BE2C (cell line): ENCODE measurements around the gene ANKRD11.
"Not testable (repeated sequence)": the region's sequence is repeated elsewhere in the genome, so short reads cannot be mapped to it uniquely, and the experiment has no call there.

Experiments used
- DNase-seq: peaks from one replicate; pipeline ENCODE4 v3.0.0-alpha.2; 2020
- H3K27me3 ChIP-seq: fragments of 250-450 bp; sonication (Bioruptor Pico); 2 replicates; pipeline ENCODE4 v1.5.1; 2020; ENCODE audit warnings: mild to moderate bottlenecking
- H3K36me3 ChIP-seq: fragments of 250-450 bp; sonication (Bioruptor Pico); 2 replicates; pipeline ENCODE4 v1.5.1; 2020; ENCODE audit warnings: mild to moderate bottlenecking
- H3K4me1 ChIP-seq: fragments of 250-450 bp; sonication (Bioruptor Pico); 2 replicates; pipeline ENCODE4 v1.5.1; 2020
- H3K4me3 ChIP-seq: 2 replicates; pipeline ENCODE4 v1.5.1; 2011; ENCODE audit warnings: low read depth, low read length
- H3K9me3 ChIP-seq: fragments of 250-450 bp; sonication (Bioruptor Pico); 2 replicates; pipeline ENCODE4 v1.5.1; 2020
- TF ChIP-seq, protein P1 (sequence below): IDR thresholded peaks from 2 replicates; pipeline ENCODE4 v1.5.1; 2012; ENCODE audit warnings: mild to moderate bottlenecking, low read depth, low read length

The ANKRD11 gene

DNA sequence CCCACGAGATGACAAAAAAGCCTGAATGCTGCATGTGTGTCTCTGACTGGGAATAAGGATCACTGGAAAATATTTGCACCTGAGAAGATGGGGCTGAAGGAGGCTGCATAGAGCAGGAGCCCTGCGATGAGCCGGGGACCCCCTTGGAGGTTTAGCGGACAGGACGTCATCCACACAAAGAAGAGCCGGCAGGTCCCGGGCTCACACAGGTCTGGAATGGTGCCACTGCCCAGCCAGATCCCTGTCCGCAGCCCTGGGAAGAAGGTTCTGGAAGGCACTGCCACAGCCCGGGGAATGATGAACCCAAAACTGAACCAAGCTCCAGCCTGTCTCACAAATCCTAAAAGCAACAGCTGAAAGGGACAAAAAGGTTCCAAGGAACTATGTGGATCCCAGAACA is 101.8 kb downstream of the ANKRD11 start:
- H3K9me3 ChIP-seq = no peaks in the 10 kb centered on the region
- no peak overlapping the region for H3K4me3 ChIP-seq
- peaks cover 8% of the 10 kb centered on the region for H3K36me3 ChIP-seq
- no peaks in the 10 kb centered on the region for H3K4me1 ChIP-seq
- DNase-seq = no peak
- no peaks in the 10 kb centered on the region for H3K27me3 ChIP-seq
- TF ChIP-seq, protein P1, sequence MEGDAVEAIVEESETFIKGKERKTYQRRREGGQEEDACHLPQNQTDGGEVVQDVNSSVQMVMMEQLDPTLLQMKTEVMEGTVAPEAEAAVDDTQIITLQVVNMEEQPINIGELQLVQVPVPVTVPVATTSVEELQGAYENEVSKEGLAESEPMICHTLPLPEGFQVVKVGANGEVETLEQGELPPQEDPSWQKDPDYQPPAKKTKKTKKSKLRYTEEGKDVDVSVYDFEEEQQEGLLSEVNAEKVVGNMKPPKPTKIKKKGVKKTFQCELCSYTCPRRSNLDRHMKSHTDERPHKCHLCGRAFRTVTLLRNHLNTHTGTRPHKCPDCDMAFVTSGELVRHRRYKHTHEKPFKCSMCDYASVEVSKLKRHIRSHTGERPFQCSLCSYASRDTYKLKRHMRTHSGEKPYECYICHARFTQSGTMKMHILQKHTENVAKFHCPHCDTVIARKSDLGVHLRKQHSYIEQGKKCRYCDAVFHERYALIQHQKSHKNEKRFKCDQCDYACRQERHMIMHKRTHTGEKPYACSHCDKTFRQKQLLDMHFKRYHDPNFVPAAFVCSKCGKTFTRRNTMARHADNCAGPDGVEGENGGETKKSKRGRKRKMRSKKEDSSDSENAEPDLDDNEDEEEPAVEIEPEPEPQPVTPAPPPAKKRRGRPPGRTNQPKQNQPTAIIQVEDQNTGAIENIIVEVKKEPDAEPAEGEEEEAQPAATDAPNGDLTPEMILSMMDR = no peak

DNA sequence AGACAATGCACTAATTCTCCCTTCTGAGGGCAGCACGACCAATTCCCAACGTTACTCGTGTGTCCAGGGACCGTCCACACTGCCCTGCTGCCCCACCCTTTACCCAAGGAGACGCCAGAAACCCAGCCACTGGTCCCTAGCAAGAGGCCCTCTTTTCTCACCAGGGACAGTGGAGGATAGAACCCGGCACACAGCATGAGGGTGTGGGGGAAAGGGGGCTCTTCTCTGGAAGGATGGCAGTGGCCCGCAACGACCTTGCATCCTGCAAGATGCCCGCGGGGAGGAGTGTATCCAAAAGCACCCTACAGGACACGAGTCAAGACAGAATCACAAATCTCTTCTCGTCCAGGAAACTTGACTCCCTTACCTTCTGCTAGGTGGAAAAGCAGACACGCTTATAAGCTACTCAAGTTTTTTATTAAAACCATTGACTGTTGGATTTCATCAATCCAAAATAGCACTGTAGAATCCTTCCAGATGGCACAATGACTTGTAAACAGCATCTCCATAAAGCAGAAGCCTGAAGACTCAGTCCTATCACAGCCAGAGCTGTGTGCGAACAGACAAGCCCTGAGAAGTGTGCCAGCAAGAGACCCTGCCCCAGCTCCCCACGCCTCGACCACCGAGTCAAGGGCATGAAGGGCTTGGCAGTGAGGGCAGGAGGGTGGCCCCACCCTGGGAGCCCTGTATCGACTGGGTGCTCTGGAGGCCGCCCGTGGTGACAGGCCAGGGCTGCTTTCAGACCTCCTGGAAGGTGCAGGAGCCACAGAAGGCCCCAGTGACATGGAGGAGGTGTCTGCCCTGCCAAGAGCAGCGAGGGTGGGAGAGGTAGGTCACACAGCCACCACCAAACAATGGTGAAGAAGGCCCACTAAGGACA is 103.8 kb downstream of the ANKRD11 start:
- H3K36me3 ChIP-seq = no peaks in the 10 kb centered on the region
- H3K27me3 ChIP-seq = no peaks in the 10 kb centered on the region
- TF ChIP-seq, protein P1 = no peak
- no peaks in the 10 kb centered on the region for H3K9me3 ChIP-seq
- DNase-seq = no peak
- H3K4me1 ChIP-seq = peaks cover 9% of the 10 kb centered on the region
- no peak overlapping the region for H3K4me3 ChIP-seq

DNA sequence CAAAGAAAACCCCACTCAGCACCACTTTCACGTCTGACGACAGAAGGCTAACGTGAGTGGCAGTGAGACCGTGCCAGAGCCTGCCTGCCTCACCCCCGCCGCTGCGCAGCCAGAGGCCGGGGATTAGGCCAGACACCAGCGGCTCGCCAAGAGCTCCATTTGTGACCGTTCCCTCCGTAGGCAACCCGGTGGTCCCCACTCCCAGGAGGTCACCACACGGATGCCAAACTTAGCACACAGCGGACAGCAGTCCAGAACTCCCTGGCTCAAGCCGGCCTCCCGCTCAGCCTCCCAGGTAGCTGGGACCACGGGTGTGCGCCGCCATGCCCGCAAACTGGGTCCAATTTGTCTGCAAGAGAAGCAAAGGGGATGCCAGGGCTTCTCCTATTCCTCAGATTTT is 104.6 kb downstream of the ANKRD11 start:
- Histone ChIP-seq H3K9me3 (no peaks in the 10 kb centered on the region), H3K4me1 (peaks cover 9% of the 10 kb centered on the region), H3K4me3 (no peak overlapping the region), H3K36me3 (no peaks in the 10 kb centered on the region), H3K27me3 (no peaks in the 10 kb centered on the region)
- DNase-seq = no peak
- TF ChIP-seq, protein P1 = no peak

DNA sequence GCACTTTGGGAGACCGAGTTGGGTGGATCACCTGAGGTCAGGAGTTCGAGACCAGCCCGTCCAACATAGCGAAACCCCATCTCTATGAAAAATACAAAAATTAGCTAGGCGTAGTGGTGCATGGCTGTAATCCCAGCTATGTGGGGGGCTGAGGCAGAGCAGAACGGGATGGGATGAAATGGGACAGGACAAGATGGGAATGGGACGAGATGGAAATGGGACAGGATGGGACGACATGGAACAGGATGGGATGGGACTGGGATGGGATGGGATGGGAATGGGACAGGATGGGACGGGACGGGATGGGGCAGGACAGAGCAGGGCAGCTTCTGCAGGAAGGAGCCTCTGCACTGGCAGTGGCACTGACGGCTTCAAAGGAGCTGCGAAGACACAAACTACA is 106.1 kb downstream of the ANKRD11 start:
- Histone ChIP-seq H3K4me3 (no peak overlapping the region), H3K4me1 (peaks cover 9% of the 10 kb centered on the region), H3K9me3 (no peaks in the 10 kb centered on the region), H3K27me3 (no peaks in the 10 kb centered on the region), H3K36me3 (no peaks in the 10 kb centered on the region)
- DNase-seq = no peak
- TF ChIP-seq, protein P1 = no peak

DNA sequence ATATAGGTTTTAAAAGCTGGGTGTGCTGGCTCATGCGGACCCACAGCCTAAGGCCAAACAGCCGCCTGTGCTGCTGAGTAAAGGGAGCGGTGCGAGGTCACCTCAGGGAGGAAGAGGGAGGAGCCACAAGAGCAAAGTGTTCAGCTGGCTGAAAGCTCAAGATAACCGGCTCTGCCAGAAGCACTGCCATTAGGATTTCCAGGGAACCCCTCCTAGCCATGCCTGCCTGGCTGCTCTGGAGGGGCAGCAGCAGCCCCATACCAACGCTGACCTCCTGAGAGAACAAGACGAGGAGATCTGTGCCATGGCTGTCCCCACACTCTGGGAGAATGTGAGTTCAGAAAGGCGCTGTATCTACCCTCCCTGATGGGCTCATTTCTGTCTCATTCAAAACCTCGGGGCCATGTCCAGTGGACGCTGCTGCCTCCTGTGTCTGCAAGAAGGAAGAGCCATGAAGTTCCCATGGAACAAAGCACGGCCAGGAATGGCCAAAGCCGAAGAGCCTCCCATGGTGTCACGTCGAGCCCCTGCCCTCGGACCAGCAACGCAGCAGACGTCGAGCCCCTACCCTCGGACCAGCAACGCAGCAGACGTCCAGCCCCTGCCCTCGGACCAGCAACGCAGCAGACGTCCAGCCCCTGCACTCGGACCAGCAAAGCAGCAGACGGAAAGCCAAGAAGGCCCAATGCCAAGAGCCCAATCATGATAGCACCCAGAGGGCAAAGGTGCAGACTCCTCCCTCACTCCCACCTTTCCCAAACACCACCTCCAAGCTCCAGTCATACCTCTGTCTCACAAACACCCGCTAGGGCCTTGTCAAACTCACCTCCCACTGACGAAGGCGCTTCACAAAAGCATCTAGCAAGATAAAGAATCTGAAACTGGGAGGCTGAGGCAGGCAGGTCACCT is 107.0 kb downstream of the ANKRD11 start:
- Histone ChIP-seq H3K36me3 (no peaks in the 10 kb centered on the region), H3K27me3 (no peaks in the 10 kb centered on the region), H3K9me3 (no peaks in the 10 kb centered on the region), H3K4me3 (peak overlapping the region; percentile 8; the same call in 1 of the 2 replicates), H3K4me1 (peaks cover 9% of the 10 kb centered on the region)
- DNase-seq = peak; percentile 83
- TF ChIP-seq, protein P1 = peak; percentile 37; the same call in 1 of the 2 replicates

DNA sequence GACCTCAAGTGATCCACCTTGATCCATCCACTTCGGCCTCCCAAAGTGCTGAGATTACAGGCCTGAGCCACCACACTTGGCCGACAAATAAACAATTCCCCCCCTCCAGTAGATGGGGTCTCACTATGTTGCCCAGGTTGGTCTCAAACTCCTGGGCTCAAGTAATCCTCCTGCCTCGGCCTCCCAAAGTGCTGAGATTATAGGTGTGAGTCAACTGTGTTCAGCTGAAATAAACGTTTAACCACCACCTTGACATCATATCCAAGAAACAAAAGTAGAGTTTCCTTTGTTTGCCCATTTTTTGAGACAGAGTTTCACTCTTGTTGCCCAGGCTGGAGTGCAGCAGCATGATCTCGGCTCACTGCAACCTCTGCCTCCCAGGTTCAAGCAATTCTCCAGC is 107.8 kb downstream of the ANKRD11 start:
- H3K27me3 ChIP-seq, H3K9me3 ChIP-seq, H3K4me3 ChIP-seq, H3K36me3 ChIP-seq, H3K4me1 ChIP-seq, DNase-seq: not testable (repeated sequence)
